HEK293 (cell line): ENCODE measurements around the gene PDIA6.

Experiments used
- CTCF ChIA-PET: fragments of 350-600 bp; formaldehyde crosslinking; extraction: SDS; loops from one replicate; lab custom pipeline; 2021; ENCODE audit warnings: antibody characterized with exemption; lab: Yijun Ruan, JAX
- POLR2A ChIA-PET: fragments of 300-600 bp; formaldehyde crosslinking; extraction: SDS; loops from one replicate; lab custom pipeline; 2020; ENCODE audit warnings: antibody characterized with exemption, inconsistent platforms; lab: Yijun Ruan, JAX
- H3K27ac ChIP-seq: fragments of 200-500 bp; sonication (Bioruptor generic); 2 replicates; pipeline ENCODE4 v1.5.1; 2014; ENCODE audit warnings: low read depth, low read length, control low read depth, inconsistent platforms; ENCODE audit errors: extremely low read depth
- H3K36me3 ChIP-seq, 2 experiments: fragments of 200-500 bp in 1 of 2; sonication (Bioruptor generic) in 1 of 2; 1 replicate in 1 of 2; 2 replicates in 1 of 2; pipeline ENCODE4 v1.5.1; 2014 to 2017; ENCODE audit warnings: inconsistent platforms in 2 of 2, low read length in 2 of 2; ENCODE audit not compliant: control insufficient read depth in 2 of 2, insufficient read depth in 1 of 2
- H3K4me1 ChIP-seq: fragments of 200-500 bp; sonication (Bioruptor generic); 2 replicates; pipeline ENCODE4 v1.5.1; 2014; ENCODE audit warnings: mild to moderate bottlenecking, low read length, inconsistent platforms; ENCODE audit not compliant: control insufficient read depth, insufficient read depth
- H3K4me3 ChIP-seq: 2 replicates; pipeline ENCODE4 v1.5.1; 2011; ENCODE audit warnings: low read depth, mild to moderate bottlenecking, control low read depth, low read length, moderate library complexity
- H3K9me3 ChIP-seq: fragments of 200-500 bp; sonication (Bioruptor generic); 2 replicates; pipeline ENCODE4 v1.5.1; 2014; ENCODE audit warnings: low read depth, low read length, inconsistent platforms; ENCODE audit not compliant: control insufficient read depth, insufficient read depth
- BCL11A ChIP-seq: fragments of 450-650 bp; formaldehyde crosslinking; IDR thresholded peaks from 2 replicates; pipeline ENCODE4 v1.5.1; 2016; ENCODE audit warnings: low read depth, missing biosample characterization, missing genetic modification characterization
- HOXC10 ChIP-seq: sonication (generic); formaldehyde crosslinking; IDR thresholded peaks from 2 replicates; pipeline ENCODE4 v1.8.1; 2023; ENCODE audit warnings: mild to moderate bottlenecking, missing genetic modification reagents
- KLF7 ChIP-seq: fragments of 450-650 bp; formaldehyde crosslinking; IDR thresholded peaks from 2 replicates; pipeline ENCODE4 v1.5.1; 2016; ENCODE audit warnings: missing biosample characterization, missing genetic modification characterization, borderline replicate concordance
- TCF7L2 ChIP-seq: IDR thresholded peaks from 2 replicates; pipeline ENCODE4 v1.6.1; 2011; ENCODE audit warnings: low read depth, mild to moderate bottlenecking, inconsistent platforms, low read length, moderate library complexity, borderline replicate concordance
- TRIM28 ChIP-seq: IDR thresholded peaks from 2 replicates; pipeline ENCODE4 v1.6.1; 2011; ENCODE audit warnings: low read length, control low read depth, borderline replicate concordance
- ZBTB48 ChIP-seq: fragments of 450-650 bp; formaldehyde crosslinking; IDR thresholded peaks from 2 replicates; pipeline ENCODE4 v1.5.1; 2016; ENCODE audit warnings: missing biosample characterization, missing genetic modification characterization
- ZBTB8A ChIP-seq: fragments of 450-650 bp; formaldehyde crosslinking; IDR thresholded peaks from 2 replicates; pipeline ENCODE4 v1.5.1; 2016; ENCODE audit warnings: missing biosample characterization, missing genetic modification characterization
- ZNF133 ChIP-seq: fragments of 450-650 bp; formaldehyde crosslinking; IDR thresholded peaks from 2 replicates; pipeline ENCODE4 v1.5.1; 2016; ENCODE audit warnings: missing biosample characterization, missing genetic modification characterization
- ZNF19 ChIP-seq: fragments of 450-650 bp; formaldehyde crosslinking; IDR thresholded peaks from 2 replicates; pipeline ENCODE4; 2016; ENCODE audit warnings: missing biosample characterization, missing genetic modification characterization, low read depth
- ZNF214 ChIP-seq: fragments of 450-650 bp; formaldehyde crosslinking; IDR thresholded peaks from 2 replicates; pipeline ENCODE4 v1.5.1; 2017; ENCODE audit warnings: missing biosample characterization, mild to moderate bottlenecking, missing genetic modification characterization, borderline replicate concordance
- ZNF23 ChIP-seq: fragments of 450-650 bp; formaldehyde crosslinking; IDR thresholded peaks from 2 replicates; pipeline ENCODE4 v1.5.1; 2016; ENCODE audit warnings: missing biosample characterization, missing genetic modification characterization, borderline replicate concordance
- ZNF239 ChIP-seq: fragments of 450-650 bp; formaldehyde crosslinking; IDR thresholded peaks from 2 replicates; pipeline ENCODE4 v1.5.1; 2016; ENCODE audit warnings: missing biosample characterization, missing genetic modification characterization
- ZNF26 ChIP-seq: fragments of 450-650 bp; formaldehyde crosslinking; IDR thresholded peaks from 2 replicates; pipeline ENCODE4 v1.5.1; 2016; ENCODE audit warnings: missing biosample characterization, missing genetic modification characterization
- ZNF274 ChIP-seq, 2 experiments: fragments of 200-500 bp in 1 of 2; fragments of 450-650 bp in 1 of 2; sonication (Bioruptor generic) in 1 of 2; formaldehyde crosslinking in 1 of 2; IDR thresholded peaks; 2 replicates each; pipeline versions ENCODE4 v1.5.1 to v1.6.1; 2014 to 2016; ENCODE audit warnings: borderline replicate concordance in 1 of 2, inconsistent platforms in 1 of 2, low read length in 1 of 2, missing biosample characterization in 1 of 2, missing genetic modification characterization in 1 of 2
- ZNF311 ChIP-seq: fragments of 450-650 bp; formaldehyde crosslinking; IDR thresholded peaks from 2 replicates; pipeline ENCODE4 v1.5.1; 2017; ENCODE audit warnings: missing biosample characterization, missing genetic modification characterization, borderline replicate concordance
- ZNF423 ChIP-seq: fragments of 450-650 bp; formaldehyde crosslinking; IDR thresholded peaks from 2 replicates; pipeline ENCODE4 v1.5.1; 2016; ENCODE audit warnings: missing biosample characterization, missing genetic modification characterization
- ZNF548 ChIP-seq: fragments of 450-650 bp; formaldehyde crosslinking; IDR thresholded peaks from 2 replicates; pipeline ENCODE4 v1.5.1; 2016; ENCODE audit warnings: missing biosample characterization, missing genetic modification characterization
- ZNF571 ChIP-seq: fragments of 450-650 bp; formaldehyde crosslinking; IDR thresholded peaks from 2 replicates; pipeline ENCODE4 v1.5.0; 2017; ENCODE audit warnings: missing biosample characterization, missing genetic modification characterization
- ZNF580 ChIP-seq: fragments of 450-650 bp; formaldehyde crosslinking; IDR thresholded peaks from 2 replicates; pipeline ENCODE4 v1.5.1; 2016; ENCODE audit warnings: missing biosample characterization, missing genetic modification characterization
- ZNF585B ChIP-seq: fragments of 450-650 bp; formaldehyde crosslinking; IDR thresholded peaks from 2 replicates; pipeline ENCODE4 v1.5.1; 2016; ENCODE audit warnings: missing biosample characterization, missing genetic modification characterization
- ZNF623 ChIP-seq: fragments of 450-650 bp; formaldehyde crosslinking; IDR thresholded peaks from 2 replicates; pipeline ENCODE4 v1.5.1; 2016; ENCODE audit warnings: missing biosample characterization, missing genetic modification characterization
- ZNF645 ChIP-seq: fragments of 450-650 bp; formaldehyde crosslinking; IDR thresholded peaks from 2 replicates; pipeline ENCODE4; 2016; ENCODE audit warnings: missing biosample characterization, missing genetic modification characterization
- ZNF701 ChIP-seq: fragments of 450-650 bp; formaldehyde crosslinking; IDR thresholded peaks from 2 replicates; pipeline ENCODE4 v1.5.1; 2016; ENCODE audit warnings: missing biosample characterization, missing genetic modification characterization
- ZNF747 ChIP-seq: fragments of 450-650 bp; formaldehyde crosslinking; IDR thresholded peaks from 2 replicates; pipeline ENCODE4 v1.5.1; 2016; ENCODE audit warnings: missing biosample characterization, missing genetic modification characterization
- ZNF76 ChIP-seq: fragments of 450-650 bp; formaldehyde crosslinking; IDR thresholded peaks from 2 replicates; pipeline ENCODE4; 2016; ENCODE audit warnings: low read depth, missing biosample characterization, missing genetic modification characterization, borderline replicate concordance
- ZNF768 ChIP-seq: fragments of 450-650 bp; formaldehyde crosslinking; IDR thresholded peaks from 2 replicates; pipeline ENCODE4 v1.5.1; 2018; ENCODE audit warnings: missing biosample characterization, mild to moderate bottlenecking, missing genetic modification characterization
- ZNF776 ChIP-seq: fragments of 450-650 bp; formaldehyde crosslinking; IDR thresholded peaks from 2 replicates; pipeline ENCODE4 v1.5.0; 2017; ENCODE audit warnings: missing biosample characterization, missing genetic modification characterization, borderline replicate concordance
- ZNF777 ChIP-seq: fragments of 450-650 bp; formaldehyde crosslinking; IDR thresholded peaks from 2 replicates; pipeline ENCODE4 v1.5.1; 2017; ENCODE audit warnings: missing biosample characterization, missing genetic modification characterization, borderline replicate concordance

The PDIA6 gene

GRCh38 chr2:10848541-10848940 is 36.0 kb upstream of the PDIA6 start:
- TF ChIP-seq KLF7 (no peak), ZNF585B (no peak), ZNF571 (tag by site-specific recombination) (no peak), ZNF776 (tag by site-specific recombination) (no peak), BCL11A (tag by site-specific recombination) (no peak), TRIM28 (no peak), ZNF26 (tag by site-specific recombination) (no peak), ZNF274 (IDR thresholded peaks at IDR 0.05; ENCODE audit: low read length) (no peak), ZNF274 (tag by site-specific recombination; IDR thresholded peaks at IDR 0.05; ENCODE audit: borderline replicate concordance) (no peak), ZNF311 (tag by site-specific recombination) (no peak), HOXC10 (CRISPR knock-in tag) (no peak), ZNF645 (tag by site-specific recombination) (no peak), ZNF423 (tag by site-specific recombination) (no peak), ZNF214 (no peak), ZNF580 (tag by site-specific recombination) (no peak), ZBTB8A (tag by site-specific recombination) (no peak), ZNF76 (tag by site-specific recombination) (no peak)
- Histone ChIP-seq H3K4me1 (no peaks in the 10 kb centered on the region), H3K36me3 (no peaks in the 10 kb centered on the region), H3K27ac (no peak overlapping the region), H3K4me3 (no peak overlapping the region), H3K9me3 (no peaks in the 10 kb centered on the region)
- ChIA-PET POLR2A (no interaction called here), CTCF (interaction anchor here (0.6 to 1.2 kb wide), 2 partner anchors 16 to 186 kb away, joined by 4 read pairs; no protein-coding TSS in a partner anchor)

GRCh38 chr2:10847008-10847407 is 34.4 kb upstream of the PDIA6 start:
- H3K27ac ChIP-seq = no peak overlapping the region
- H3K9me3 ChIP-seq = no peaks in the 10 kb centered on the region
- CTCF ChIA-PET = interaction anchor here (0.7 to 1.2 kb wide), 3 partner anchors 12 to 278 kb away, joined by 3 to 10 read pairs (median 7); no protein-coding TSS in a partner anchor

GRCh38 chr2:10846110-10846861 is 33.7 kb upstream of the PDIA6 start:
- Histone ChIP-seq H3K4me3 (no peak overlapping the region), H3K27ac (no peak overlapping the region), H3K4me1 (no peaks in the 10 kb centered on the region), H3K9me3 (no peaks in the 10 kb centered on the region), H3K36me3 (no peaks in the 10 kb centered on the region)
- TF ChIP-seq ZNF777 (tag by site-specific recombination) (no peak), ZNF571 (tag by site-specific recombination) (no peak), ZBTB48 (no peak), ZNF768 (no peak), ZNF747 (tag by site-specific recombination) (no peak), ZNF133 (tag by site-specific recombination) (no peak), ZNF623 (tag by site-specific recombination) (no peak), ZNF214 (no peak), ZNF23 (no peak), ZNF548 (no peak), ZNF76 (tag by site-specific recombination) (no peak), ZBTB8A (tag by site-specific recombination) (no peak), ZNF19 (tag by site-specific recombination) (no peak), ZNF239 (tag by site-specific recombination) (no peak), TCF7L2 (no peak), ZNF423 (tag by site-specific recombination) (no peak)
- POLR2A ChIA-PET = no interaction called here
- CTCF ChIA-PET = interaction anchor here (0.7 to 1.2 kb wide), 3 partner anchors 11 to 279 kb away, joined by 3 to 10 read pairs (median 7); no protein-coding TSS in a partner anchor

More at GRCh38 chr2:10847008-10847407, 34.4 kb upstream of the PDIA6 start:
- no peak overlapping the region for H3K4me3 ChIP-seq
- no peaks in the 10 kb centered on the region for H3K36me3 ChIP-seq
- H3K4me1 ChIP-seq = no peaks in the 10 kb centered on the region
- POLR2A ChIA-PET = no interaction called here
- no peak for TF ChIP-seq ZNF701 (tag by site-specific recombination)
- TF ChIP-seq ZNF311 (tag by site-specific recombination) = no peak
